NCI-H2029 treated with DMSO at 0.1 percent for 48 hours (cell line): Measurements from ENCODE around the gene NCAPG2.
"Not testable (repeated sequence)": the region's sequence is repeated elsewhere in the genome, so short reads cannot be mapped to it uniquely, and the experiment has no call there.

ENCODE experiments used
- DNase-seq: peaks from one replicate; lab custom pipeline; 2025; lab: John Stamatoyannopoulos, UW

Gene NCAPG2

GRCh38 chr7:158666966-158667678, 37.5 kb downstream of the NCAPG2 start:
- DNase-seq: not testable (repeated sequence)

DNA sequence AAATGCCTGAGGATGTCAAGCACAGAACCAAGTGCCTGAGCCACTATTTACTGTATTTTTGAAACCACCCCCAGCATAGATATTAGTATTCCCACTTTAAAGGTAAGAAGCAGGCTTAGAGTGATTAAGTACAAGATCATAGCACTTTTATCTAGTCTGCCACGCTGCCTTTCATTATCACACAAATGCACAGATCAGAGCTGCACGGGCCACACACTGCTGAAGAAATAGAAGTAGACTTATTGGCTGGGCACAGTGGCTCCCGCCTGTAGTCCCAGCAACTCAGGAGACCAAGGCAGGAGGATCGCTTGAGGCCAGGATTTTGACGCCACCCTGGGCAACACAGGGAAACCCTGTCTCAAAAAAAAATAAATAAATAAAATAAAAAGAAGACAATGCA, 38.2 kb downstream of the NCAPG2 start:
- DNase-seq: no peak

GRCh38 chr7:158664406-158664805, 40.2 kb downstream of the NCAPG2 start:
- no peak for DNase-seq

- no peak for DNase-seq
Observed at GRCh38 chr7:158663428-158663741, 41.2 kb downstream of the NCAPG2 start.

DNA sequence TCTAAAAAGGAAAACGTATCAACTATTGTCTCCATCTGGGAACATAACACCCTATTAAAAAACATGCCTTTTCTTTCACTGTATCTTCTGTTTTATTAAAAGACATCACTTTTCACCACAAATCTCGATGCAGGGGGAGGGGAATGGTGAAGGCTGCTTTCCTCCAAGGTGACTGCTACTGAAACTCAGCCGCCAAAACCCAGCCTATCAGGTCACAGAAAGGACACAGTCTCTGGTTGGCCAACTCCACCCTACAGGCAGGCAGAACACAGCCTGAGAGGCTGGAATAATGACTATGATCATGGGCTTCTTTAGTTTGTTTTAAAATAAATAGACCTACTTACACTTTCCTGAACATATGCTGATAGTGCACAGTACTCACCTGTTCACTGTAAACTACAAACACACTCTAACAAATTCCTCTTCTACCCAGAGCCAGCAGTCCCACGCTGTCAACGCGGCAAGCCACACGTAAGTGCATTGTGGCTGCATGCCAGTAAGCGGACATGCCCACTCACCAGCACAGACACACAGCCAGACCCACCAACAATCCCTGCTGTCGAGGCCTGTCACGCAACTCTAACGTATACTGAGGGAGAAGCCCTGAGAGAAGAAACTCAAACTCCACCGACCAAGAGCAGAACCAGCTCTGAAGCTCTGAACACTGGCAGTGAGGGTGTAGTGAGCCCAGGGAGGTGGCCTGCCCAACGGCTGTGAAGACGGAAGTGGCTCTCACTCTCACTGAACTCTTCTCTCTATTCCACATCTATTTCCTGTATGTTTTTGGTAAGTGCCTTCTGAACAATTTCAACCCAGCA, 41.8 kb downstream of the NCAPG2 start:
- no peak for DNase-seq

- DNase-seq: no peak
Observed at GRCh38 chr7:158658475-158658874, 46.1 kb downstream of the NCAPG2 start.

DNA sequence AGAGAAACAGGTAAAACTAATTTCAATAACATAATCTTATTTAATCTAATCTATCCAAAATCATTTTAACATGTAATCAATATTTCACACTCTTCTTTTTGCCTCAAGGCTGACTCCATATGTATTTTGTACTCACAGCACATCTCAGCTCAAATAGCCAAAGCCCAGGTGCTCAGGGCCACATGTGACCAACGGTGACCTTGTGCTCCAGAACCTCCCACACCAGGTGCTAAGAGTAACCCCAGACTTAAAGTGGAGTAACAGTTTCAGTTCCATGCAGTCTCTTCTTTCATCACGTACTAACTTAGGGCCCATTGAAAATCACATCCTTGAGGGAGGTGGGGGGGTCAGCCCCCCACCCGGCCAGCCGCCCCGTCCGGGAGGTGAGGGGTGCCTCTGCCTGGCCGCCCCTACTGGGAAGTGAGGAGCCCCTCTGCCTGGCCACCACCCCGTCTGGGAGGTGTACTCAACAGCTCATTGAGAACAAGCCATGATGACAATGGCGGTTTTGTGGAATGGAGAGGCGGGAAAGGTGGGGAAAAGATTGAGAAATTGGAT, 47.3 kb downstream of the NCAPG2 start:
- no peak for DNase-seq

DNA sequence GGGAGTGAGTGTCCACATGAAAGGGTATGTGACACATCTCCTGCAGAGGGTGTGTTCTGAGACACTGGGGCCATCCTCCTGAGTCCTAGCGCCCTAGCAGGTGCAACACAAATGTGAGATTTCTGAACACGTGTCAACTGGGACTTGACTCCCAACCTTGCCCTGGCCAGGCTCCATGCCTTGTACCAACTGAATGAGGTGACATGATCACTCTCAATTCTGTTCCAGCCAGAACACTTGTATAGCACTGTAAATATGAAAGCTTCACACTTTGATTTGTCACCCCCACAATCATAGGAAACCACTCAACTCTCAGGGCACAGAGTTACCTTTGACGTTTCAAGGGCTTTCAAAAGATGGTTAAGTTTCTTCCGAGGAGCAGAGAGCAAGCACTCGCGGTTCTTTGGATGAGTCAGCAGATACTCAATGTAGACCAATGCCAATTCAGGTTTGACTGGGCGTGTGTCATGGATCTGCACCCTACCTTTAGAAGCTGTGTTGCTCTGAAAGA, 48.6 kb downstream of the NCAPG2 start:
- DNase-seq: no peak

DNA sequence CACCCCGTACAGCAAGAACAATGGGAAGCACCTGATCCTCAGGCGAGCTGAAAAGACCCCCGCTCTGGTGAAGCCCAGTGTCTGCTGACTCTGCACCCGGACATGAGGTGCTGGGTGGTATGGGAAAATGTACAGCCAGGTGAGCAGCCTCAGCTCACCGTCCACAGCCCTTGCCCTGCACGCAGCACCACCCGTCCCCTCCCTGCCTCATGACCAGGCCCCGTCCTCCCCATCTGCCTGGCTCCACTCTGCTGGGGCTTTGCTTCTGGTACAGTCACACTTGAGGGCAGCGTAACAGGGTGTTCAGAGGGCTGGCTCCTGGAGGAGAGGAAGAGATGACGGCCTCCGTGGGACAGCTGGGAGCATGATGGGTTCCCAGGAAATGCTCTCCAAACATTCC, 49.1 kb downstream of the NCAPG2 start:
- no peak for DNase-seq

DNA sequence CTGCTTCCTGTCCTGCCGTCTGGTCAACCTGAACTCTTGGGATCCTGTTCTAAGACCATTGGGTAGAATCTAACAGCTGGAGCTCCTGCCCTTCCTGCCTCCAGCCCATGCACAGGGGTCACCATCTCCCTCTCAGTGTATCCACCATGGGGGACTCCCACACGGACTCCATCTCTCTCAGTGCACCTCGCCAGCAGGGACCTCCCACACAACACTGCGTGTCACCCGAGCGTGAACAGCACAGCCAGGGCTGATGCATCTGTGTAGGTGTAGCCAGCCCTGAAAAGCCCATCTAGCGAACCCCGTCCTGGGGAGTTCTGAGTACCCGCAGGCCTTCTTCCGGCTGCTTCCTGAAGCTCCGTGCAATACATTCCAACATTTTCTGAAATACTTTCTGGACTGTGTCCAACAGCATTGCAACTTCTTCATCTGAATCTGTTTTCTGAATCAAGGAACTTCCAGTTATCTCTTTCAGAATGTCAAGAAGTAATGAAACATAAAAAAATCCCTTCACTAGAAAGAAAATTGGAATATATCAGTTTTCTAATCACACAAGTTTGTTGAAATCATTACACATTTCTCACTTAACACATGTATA, 52.5 kb downstream of the NCAPG2 start:
- no peak for DNase-seq

DNA sequence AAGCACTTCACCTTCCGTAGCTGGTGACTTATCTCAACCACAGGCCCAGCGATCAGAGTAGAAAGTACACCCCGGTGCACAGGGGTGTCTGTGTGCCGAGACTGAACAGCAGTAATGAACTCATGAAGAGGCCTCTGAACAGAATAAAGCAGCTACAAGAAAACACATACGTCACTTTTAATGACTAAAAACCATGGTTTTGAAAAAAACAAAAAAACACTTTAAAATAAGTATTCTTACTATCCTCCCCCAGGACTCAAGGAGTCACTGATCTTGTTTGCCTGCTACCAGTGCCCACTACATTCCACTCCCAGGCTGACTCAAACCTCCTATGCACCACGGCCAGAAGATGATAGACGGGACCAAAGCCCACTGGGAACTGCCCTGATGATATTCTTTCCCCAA, 53.8 kb downstream of the NCAPG2 start:
- no peak for DNase-seq

DNA sequence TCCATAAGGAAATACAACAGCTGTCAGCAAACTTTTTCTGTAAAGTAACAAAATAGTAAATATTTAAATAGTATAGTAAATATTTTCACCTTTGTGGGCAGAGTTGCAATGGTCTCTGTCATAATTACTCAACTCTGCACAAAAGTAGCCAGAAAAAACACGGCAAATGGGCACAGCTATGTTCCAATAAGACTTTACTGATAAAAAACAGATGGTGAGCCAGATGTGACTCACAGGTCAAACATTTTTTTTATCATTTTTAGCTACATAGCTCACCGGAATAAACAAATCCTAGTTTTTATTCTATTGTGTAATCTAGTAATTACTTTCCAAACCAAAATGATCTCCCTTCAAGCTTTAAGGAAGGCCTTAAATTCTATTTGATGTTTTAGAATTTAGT, 55.3 kb downstream of the NCAPG2 start:
- DNase-seq: no peak

DNA sequence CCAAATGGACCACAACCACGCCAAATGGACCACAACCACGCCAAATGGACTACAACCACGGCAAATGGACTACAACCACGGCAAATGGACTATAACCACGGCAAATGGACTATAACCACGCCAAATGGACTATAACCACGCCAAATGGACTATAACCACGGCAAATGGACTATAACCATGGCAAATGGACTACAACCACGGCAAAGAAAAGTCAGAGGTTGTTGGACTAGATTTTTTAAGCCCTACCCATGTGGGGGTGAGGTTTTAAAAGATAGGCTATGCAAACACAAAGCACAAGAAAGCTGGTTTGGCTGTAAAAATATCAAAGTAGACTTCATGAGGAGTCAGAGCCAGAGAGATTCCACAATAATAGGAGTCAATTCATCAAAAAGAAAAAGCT, 55.8 kb downstream of the NCAPG2 start:
- no peak for DNase-seq

GRCh38 chr7:158648168-158648567, 56.4 kb downstream of the NCAPG2 start:
- DNase-seq: no peak

DNA sequence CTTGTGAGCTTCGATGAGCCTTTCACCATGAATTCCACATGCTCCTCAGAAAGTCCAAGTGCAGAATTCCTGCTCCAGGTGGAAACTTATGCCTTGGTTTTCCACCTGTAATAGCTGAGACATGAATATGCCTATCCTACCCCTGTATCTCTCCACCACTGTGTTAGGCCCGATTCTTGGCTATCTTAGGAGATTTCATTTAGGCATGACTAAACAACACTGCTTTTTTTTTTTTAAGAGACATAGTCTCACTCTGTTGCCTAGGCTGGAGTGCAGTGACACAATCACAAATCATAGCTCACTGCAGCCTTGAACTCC, 57.2 kb downstream of the NCAPG2 start:
- no peak for DNase-seq

GRCh38 chr7:158646766-158647474, 57.7 kb downstream of the NCAPG2 start:
- no peak for DNase-seq

DNA sequence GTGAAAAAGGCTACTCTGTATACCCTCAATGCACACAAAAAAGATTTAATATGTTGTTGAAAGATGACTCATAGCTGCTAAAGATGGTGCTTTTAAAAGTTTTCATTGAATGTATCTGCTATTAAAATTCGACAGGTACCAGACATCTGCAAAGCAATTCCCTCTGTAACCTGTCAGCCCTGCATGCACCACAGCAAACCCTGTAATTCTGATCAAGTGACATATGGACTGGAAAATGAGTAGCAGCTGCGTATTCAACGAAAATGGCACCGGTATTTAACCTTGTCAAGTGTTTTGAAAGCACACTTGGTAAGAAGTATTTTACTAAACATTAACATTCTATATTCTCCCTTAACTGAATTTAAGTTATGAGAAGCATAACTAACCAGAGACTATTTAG, 58.8 kb downstream of the NCAPG2 start:
- no peak for DNase-seq

- no peak for DNase-seq
Observed at GRCh38 chr7:158642149-158642548, 62.5 kb downstream of the NCAPG2 start.

GRCh38 chr7:158638001-158638400, 66.6 kb downstream of the NCAPG2 start:
- DNase-seq: peak; percentile 56

DNA sequence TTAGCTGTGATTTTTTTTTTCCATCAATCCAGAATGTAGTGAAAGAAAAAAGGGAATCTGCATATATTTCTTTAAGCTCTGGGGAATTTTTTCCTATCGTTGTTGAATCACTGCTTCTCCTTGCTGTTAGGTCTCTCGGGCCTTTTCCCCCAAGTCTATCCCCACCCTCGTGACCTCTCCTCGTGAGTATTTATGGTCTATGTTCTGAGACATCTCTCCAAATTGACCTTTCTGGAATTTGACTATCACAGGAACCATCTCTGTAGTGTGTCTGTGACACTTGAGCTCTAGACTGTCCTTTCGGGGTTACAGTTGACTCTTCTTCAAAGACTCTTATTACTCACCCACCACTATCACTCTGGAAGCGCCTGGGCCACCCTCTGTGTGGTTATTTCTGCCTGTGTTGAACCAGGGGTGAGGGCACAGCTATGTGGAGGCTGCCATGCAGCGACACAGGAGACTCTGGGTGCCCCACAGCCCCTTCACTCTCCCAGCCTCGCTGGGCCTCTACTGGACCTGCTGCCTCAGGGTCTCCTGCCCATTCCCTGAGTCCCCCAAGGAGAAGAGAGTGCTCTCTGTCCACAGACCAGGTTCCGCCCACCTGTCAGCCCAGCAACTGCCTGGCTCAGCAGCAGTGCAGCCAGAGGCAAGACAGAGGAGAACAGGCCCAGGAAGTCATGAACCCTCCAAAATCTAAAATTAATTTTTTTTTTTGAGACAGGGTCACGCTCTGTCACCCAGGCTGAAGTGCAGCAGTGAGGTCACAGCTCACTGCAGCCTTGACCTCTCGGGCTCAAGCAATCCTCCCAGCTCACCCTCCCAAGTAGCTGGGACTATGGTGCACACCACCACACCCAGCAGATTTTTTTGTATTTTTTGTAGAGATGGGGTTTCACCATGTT, 71.3 kb downstream of the NCAPG2 start:
- no peak for DNase-seq

- no peak for DNase-seq
Observed at GRCh38 chr7:158631574-158632195, 72.9 kb downstream of the NCAPG2 start.
